H1 (cell line): ENCODE measurements around the gene ELOVL3. TPM values are rescaled to one million over a fixed set of nuclear protein-coding genes. Genes with fewer than 3 reads are reported as not detected.

Experiments
- EP300 ChIP-seq, 2 experiments: IDR thresholded peaks; 1 replicate in 1 of 2; 2 replicates in 1 of 2; pipeline ENCODE4 v1.6.1; 2011 to 2012; ENCODE audit warnings: low read depth in 2 of 2, low read length in 2 of 2, mild to moderate bottlenecking in 2 of 2, borderline replicate concordance in 1 of 2, inconsistent platforms in 1 of 2, moderate library complexity in 1 of 2
- SP1 ChIP-seq: IDR thresholded peaks from 2 replicates; pipeline ENCODE4 v1.6.1; 2011; ENCODE audit warnings: low read depth, low read length
- polyA plus RNA-seq, 7 experiments: library from polyadenylated mRNA; depleted of rRNA in 3 of 7; stranded (reverse) in 5 of 7; unstranded in 2 of 7; fragments of >200 nt in 5 of 7; fragments of 200-250 nt in 2 of 7; gene quantifications; 1 replicate in 5 of 7; 2 replicates in 1 of 7; 4 replicates in 1 of 7; pipeline versions ENCODE4 v1.2.1 to v1.2.3, GENCODE V29; 2011 to 2013; ENCODE audit warnings: missing spikeins in 2 of 7, mixed read lengths in 2 of 7
- total RNA-seq: library from RNA; stranded (reverse); fragmentation: NEBNext Ultra II Directional; extraction: Animal tissue kit (Norgen Biotek cat#: 25700); gene quantifications from 2 replicates; pipeline ENCODE4 v1.2.1, GENCODE V29; 2021
- TF ChIP-seq, protein P1 (sequence below): fragments of 300-600 bp; sonication (generic); IDR thresholded peaks from 2 replicates; pipeline ENCODE4 v1.7.1; 2012; ENCODE audit warnings: low read length, moderate library complexity, mild to moderate bottlenecking, inconsistent platforms; ENCODE audit not compliant: insufficient replicate concordance

ELOVL3 gene
- total and polyA plus RNA-seq, 2 of the 8 experiments (the other 6 are each of a cell fraction or from before 2014, with no cell fraction given) = 0.27 TPM; not detected in 1

DNA sequence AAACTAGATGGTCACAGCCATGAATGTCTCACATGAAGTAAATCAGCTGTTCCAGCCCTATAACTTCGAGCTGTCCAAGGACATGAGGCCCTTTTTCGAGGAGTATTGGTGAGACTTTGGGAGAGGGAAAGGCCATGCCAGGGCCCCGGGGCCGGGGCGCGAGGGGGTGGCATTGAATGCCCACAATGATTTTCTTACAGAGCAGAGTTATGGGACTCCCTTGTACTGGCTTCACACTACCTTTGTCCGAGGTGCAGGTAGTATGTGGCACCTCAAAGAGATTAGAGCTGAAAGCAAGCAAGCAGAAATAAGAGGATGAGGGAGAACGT lies 407 bp downstream of the ELOVL3 start (continued):
- TF ChIP-seq, protein P1, sequence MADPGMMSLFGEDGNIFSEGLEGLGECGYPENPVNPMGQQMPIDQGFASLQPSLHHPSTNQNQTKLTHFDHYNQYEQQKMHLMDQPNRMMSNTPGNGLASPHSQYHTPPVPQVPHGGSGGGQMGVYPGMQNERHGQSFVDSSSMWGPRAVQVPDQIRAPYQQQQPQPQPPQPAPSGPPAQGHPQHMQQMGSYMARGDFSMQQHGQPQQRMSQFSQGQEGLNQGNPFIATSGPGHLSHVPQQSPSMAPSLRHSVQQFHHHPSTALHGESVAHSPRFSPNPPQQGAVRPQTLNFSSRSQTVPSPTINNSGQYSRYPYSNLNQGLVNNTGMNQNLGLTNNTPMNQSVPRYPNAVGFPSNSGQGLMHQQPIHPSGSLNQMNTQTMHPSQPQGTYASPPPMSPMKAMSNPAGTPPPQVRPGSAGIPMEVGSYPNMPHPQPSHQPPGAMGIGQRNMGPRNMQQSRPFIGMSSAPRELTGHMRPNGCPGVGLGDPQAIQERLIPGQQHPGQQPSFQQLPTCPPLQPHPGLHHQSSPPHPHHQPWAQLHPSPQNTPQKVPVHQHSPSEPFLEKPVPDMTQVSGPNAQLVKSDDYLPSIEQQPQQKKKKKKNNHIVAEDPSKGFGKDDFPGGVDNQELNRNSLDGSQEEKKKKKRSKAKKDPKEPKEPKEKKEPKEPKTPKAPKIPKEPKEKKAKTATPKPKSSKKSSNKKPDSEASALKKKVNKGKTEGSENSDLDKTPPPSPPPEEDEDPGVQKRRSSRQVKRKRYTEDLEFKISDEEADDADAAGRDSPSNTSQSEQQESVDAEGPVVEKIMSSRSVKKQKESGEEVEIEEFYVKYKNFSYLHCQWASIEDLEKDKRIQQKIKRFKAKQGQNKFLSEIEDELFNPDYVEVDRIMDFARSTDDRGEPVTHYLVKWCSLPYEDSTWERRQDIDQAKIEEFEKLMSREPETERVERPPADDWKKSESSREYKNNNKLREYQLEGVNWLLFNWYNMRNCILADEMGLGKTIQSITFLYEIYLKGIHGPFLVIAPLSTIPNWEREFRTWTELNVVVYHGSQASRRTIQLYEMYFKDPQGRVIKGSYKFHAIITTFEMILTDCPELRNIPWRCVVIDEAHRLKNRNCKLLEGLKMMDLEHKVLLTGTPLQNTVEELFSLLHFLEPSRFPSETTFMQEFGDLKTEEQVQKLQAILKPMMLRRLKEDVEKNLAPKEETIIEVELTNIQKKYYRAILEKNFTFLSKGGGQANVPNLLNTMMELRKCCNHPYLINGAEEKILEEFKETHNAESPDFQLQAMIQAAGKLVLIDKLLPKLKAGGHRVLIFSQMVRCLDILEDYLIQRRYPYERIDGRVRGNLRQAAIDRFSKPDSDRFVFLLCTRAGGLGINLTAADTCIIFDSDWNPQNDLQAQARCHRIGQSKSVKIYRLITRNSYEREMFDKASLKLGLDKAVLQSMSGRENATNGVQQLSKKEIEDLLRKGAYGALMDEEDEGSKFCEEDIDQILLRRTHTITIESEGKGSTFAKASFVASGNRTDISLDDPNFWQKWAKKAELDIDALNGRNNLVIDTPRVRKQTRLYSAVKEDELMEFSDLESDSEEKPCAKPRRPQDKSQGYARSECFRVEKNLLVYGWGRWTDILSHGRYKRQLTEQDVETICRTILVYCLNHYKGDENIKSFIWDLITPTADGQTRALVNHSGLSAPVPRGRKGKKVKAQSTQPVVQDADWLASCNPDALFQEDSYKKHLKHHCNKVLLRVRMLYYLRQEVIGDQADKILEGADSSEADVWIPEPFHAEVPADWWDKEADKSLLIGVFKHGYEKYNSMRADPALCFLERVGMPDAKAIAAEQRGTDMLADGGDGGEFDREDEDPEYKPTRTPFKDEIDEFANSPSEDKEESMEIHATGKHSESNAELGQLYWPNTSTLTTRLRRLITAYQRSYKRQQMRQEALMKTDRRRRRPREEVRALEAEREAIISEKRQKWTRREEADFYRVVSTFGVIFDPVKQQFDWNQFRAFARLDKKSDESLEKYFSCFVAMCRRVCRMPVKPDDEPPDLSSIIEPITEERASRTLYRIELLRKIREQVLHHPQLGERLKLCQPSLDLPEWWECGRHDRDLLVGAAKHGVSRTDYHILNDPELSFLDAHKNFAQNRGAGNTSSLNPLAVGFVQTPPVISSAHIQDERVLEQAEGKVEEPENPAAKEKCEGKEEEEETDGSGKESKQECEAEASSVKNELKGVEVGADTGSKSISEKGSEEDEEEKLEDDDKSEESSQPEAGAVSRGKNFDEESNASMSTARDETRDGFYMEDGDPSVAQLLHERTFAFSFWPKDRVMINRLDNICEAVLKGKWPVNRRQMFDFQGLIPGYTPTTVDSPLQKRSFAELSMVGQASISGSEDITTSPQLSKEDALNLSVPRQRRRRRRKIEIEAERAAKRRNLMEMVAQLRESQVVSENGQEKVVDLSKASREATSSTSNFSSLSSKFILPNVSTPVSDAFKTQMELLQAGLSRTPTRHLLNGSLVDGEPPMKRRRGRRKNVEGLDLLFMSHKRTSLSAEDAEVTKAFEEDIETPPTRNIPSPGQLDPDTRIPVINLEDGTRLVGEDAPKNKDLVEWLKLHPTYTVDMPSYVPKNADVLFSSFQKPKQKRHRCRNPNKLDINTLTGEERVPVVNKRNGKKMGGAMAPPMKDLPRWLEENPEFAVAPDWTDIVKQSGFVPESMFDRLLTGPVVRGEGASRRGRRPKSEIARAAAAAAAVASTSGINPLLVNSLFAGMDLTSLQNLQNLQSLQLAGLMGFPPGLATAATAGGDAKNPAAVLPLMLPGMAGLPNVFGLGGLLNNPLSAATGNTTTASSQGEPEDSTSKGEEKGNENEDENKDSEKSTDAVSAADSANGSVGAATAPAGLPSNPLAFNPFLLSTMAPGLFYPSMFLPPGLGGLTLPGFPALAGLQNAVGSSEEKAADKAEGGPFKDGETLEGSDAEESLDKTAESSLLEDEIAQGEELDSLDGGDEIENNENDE = no peak
- TF ChIP-seq SP1 = no peak
- TF ChIP-seq EP300 (IDR thresholded peaks at IDR 0.05; ENCODE audit: borderline replicate concordance in 1 of 2, low read depth in 2 of 2, low read length in 2 of 2) = no peak
- TF ChIP-seq, all 59 proteins: peak for 2
